ENCODE results near the gene DCXR.

Gene DCXR

GRCh38 chr17:82014432-82014831, 23.1 kb downstream of the DCXR start:
- Histone ChIP-seq H3K4me1 (ENCODE audit: control insufficient read depth, insufficient read depth, low read length) (peaks cover 3% of the 10 kb centered on the region), H3K27me3 (ENCODE audit: control insufficient read depth, insufficient read depth, low read length) (no peaks in the 10 kb centered on the region), H3K9me3 (ENCODE audit: control insufficient read depth, low read length) (no peaks in the 10 kb centered on the region), H3K36me3 (ENCODE audit: control insufficient read depth, insufficient read depth, low read length) (no peaks in the 10 kb centered on the region), H3K9ac (ENCODE audit: low read length) (no peak overlapping the region), H3K4me3 (ENCODE audit: low read length) (no peak overlapping the region)

- H3K9ac ChIP-seq (ENCODE audit: low read length): no peak overlapping the region
- H3K4me3 ChIP-seq (ENCODE audit: low read length): no peak overlapping the region
- no peaks in the 10 kb centered on the region for H3K9me3 ChIP-seq (ENCODE audit: control insufficient read depth, low read length)
- no peaks in the 10 kb centered on the region for H3K27me3 ChIP-seq (ENCODE audit: control insufficient read depth, insufficient read depth, low read length)
- H3K36me3 ChIP-seq (ENCODE audit: control insufficient read depth, insufficient read depth, low read length): no peaks in the 10 kb centered on the region
- H3K4me1 ChIP-seq (ENCODE audit: control insufficient read depth, insufficient read depth, low read length): no peaks in the 10 kb centered on the region
Observed at GRCh38 chr17:82013772-82014321, 23.6 kb downstream of the DCXR start.

GRCh38 chr17:82013341-82013740, 24.2 kb downstream of the DCXR start:
- H3K4me3 ChIP-seq (ENCODE audit: low read length): no peak overlapping the region
- H3K27me3 ChIP-seq (ENCODE audit: control insufficient read depth, insufficient read depth, low read length): no peaks in the 10 kb centered on the region
- H3K9me3 ChIP-seq (ENCODE audit: control insufficient read depth, low read length): no peaks in the 10 kb centered on the region
- H3K9ac ChIP-seq (ENCODE audit: low read length): no peak overlapping the region
- H3K4me1 ChIP-seq (ENCODE audit: control insufficient read depth, insufficient read depth, low read length): no peaks in the 10 kb centered on the region
- H3K36me3 ChIP-seq (ENCODE audit: control insufficient read depth, insufficient read depth, low read length): no peaks in the 10 kb centered on the region

GRCh38 chr17:82012640-82013295, 24.7 kb downstream of the DCXR start:
- Histone ChIP-seq H3K4me3 (ENCODE audit: low read length) (no peak overlapping the region), H3K9ac (ENCODE audit: low read length) (no peak overlapping the region), H3K9me3 (ENCODE audit: control insufficient read depth, low read length) (no peaks in the 10 kb centered on the region), H3K4me1 (ENCODE audit: control insufficient read depth, insufficient read depth, low read length) (no peaks in the 10 kb centered on the region), H3K36me3 (ENCODE audit: control insufficient read depth, insufficient read depth, low read length) (no peaks in the 10 kb centered on the region), H3K27me3 (ENCODE audit: control insufficient read depth, insufficient read depth, low read length) (no peaks in the 10 kb centered on the region)

- Histone ChIP-seq H3K4me3 (ENCODE audit: low read length) (no peak overlapping the region), H3K36me3 (ENCODE audit: control insufficient read depth, insufficient read depth, low read length) (no peaks in the 10 kb centered on the region), H3K9ac (ENCODE audit: low read length) (no peak overlapping the region), H3K4me1 (ENCODE audit: control insufficient read depth, insufficient read depth, low read length) (no peaks in the 10 kb centered on the region), H3K27me3 (ENCODE audit: control insufficient read depth, insufficient read depth, low read length) (no peaks in the 10 kb centered on the region), H3K9me3 (ENCODE audit: control insufficient read depth, low read length) (no peaks in the 10 kb centered on the region)
Observed at GRCh38 chr17:82012261-82012639, 25.2 kb downstream of the DCXR start.

GRCh38 chr17:82011617-82012187, 25.8 kb downstream of the DCXR start:
- H3K4me1 ChIP-seq (ENCODE audit: control insufficient read depth, insufficient read depth, low read length): no peaks in the 10 kb centered on the region
- H3K4me3 ChIP-seq (ENCODE audit: low read length): no peak overlapping the region
- H3K36me3 ChIP-seq (ENCODE audit: control insufficient read depth, insufficient read depth, low read length): no peaks in the 10 kb centered on the region

GRCh38 chr17:82010575-82011525, 26.6 kb downstream of the DCXR start:
- no peaks in the 10 kb centered on the region for H3K9me3 ChIP-seq (ENCODE audit: control insufficient read depth, low read length)
- H3K27me3 ChIP-seq (ENCODE audit: control insufficient read depth, insufficient read depth, low read length): no peaks in the 10 kb centered on the region
- H3K4me1 ChIP-seq (ENCODE audit: control insufficient read depth, insufficient read depth, low read length): no peaks in the 10 kb centered on the region
- H3K4me3 ChIP-seq (ENCODE audit: low read length): no peak overlapping the region
- no peak overlapping the region for H3K9ac ChIP-seq (ENCODE audit: low read length)
- no peaks in the 10 kb centered on the region for H3K36me3 ChIP-seq (ENCODE audit: control insufficient read depth, insufficient read depth, low read length)

More at GRCh38 chr17:82011617-82012187, 25.8 kb downstream of the DCXR start:
- no peaks in the 10 kb centered on the region for H3K9me3 ChIP-seq (ENCODE audit: control insufficient read depth, low read length)
- H3K27me3 ChIP-seq (ENCODE audit: control insufficient read depth, insufficient read depth, low read length): no peaks in the 10 kb centered on the region
- no peak overlapping the region for H3K9ac ChIP-seq (ENCODE audit: low read length)

- H3K4me3 ChIP-seq (ENCODE audit: low read length): no peak overlapping the region
- no peaks in the 10 kb centered on the region for H3K9me3 ChIP-seq (ENCODE audit: control insufficient read depth, low read length)
- no peak overlapping the region for H3K9ac ChIP-seq (ENCODE audit: low read length)
- H3K27me3 ChIP-seq (ENCODE audit: control insufficient read depth, insufficient read depth, low read length): no peaks in the 10 kb centered on the region
- no peaks in the 10 kb centered on the region for H3K4me1 ChIP-seq (ENCODE audit: control insufficient read depth, insufficient read depth, low read length)
- no peaks in the 10 kb centered on the region for H3K36me3 ChIP-seq (ENCODE audit: control insufficient read depth, insufficient read depth, low read length)
Observed at GRCh38 chr17:82009413-82009812, 28.1 kb downstream of the DCXR start.

- no peaks in the 10 kb centered on the region for H3K4me1 ChIP-seq (ENCODE audit: control insufficient read depth, insufficient read depth, low read length)
- H3K36me3 ChIP-seq (ENCODE audit: control insufficient read depth, insufficient read depth, low read length): no peaks in the 10 kb centered on the region
- H3K9me3 ChIP-seq (ENCODE audit: control insufficient read depth, low read length): no peaks in the 10 kb centered on the region
- no peak overlapping the region for H3K4me3 ChIP-seq (ENCODE audit: low read length)
- H3K9ac ChIP-seq (ENCODE audit: low read length): no peak overlapping the region
- no peaks in the 10 kb centered on the region for H3K27me3 ChIP-seq (ENCODE audit: control insufficient read depth, insufficient read depth, low read length)
Observed at GRCh38 chr17:82008941-82009405, 28.5 kb downstream of the DCXR start.

GRCh38 chr17:82008258-82008940, 29.1 kb downstream of the DCXR start:
- peaks cover 2% of the 10 kb centered on the region for H3K4me1 ChIP-seq (ENCODE audit: control insufficient read depth, insufficient read depth, low read length)
- H3K9me3 ChIP-seq (ENCODE audit: control insufficient read depth, low read length): no peaks in the 10 kb centered on the region
- no peaks in the 10 kb centered on the region for H3K27me3 ChIP-seq (ENCODE audit: control insufficient read depth, insufficient read depth, low read length)
- no peak overlapping the region for H3K9ac ChIP-seq (ENCODE audit: low read length)
- H3K36me3 ChIP-seq (ENCODE audit: control insufficient read depth, insufficient read depth, low read length): no peaks in the 10 kb centered on the region
- H3K4me3 ChIP-seq (ENCODE audit: low read length): no peak overlapping the region

- Histone ChIP-seq H3K9ac (ENCODE audit: low read length) (no peak overlapping the region), H3K4me3 (ENCODE audit: low read length) (no peak overlapping the region), H3K36me3 (ENCODE audit: control insufficient read depth, insufficient read depth, low read length) (no peaks in the 10 kb centered on the region), H3K9me3 (ENCODE audit: control insufficient read depth, low read length) (no peaks in the 10 kb centered on the region), H3K27me3 (ENCODE audit: control insufficient read depth, insufficient read depth, low read length) (no peaks in the 10 kb centered on the region), H3K4me1 (ENCODE audit: control insufficient read depth, insufficient read depth, low read length) (peaks cover 4% of the 10 kb centered on the region)
Observed at GRCh38 chr17:82007495-82008257, 29.8 kb downstream of the DCXR start.
